22Rv1 (cell line): ENCODE measurements around the gene MID2.

Experiments
- ZFX ChIP-seq: fragments of 450-650 bp; IDR thresholded peaks from 2 replicates; pipeline ENCODE4 v1.6.1; 2017; ENCODE audit warnings: antibody characterized with exemption, borderline replicate concordance
- TF ChIP-seq, protein P1 (sequence below): fragments of 450-650 bp; IDR thresholded peaks from 2 replicates; pipeline ENCODE4 v1.5.1; 2017; ENCODE audit warnings: mild to moderate bottlenecking

DNA sequence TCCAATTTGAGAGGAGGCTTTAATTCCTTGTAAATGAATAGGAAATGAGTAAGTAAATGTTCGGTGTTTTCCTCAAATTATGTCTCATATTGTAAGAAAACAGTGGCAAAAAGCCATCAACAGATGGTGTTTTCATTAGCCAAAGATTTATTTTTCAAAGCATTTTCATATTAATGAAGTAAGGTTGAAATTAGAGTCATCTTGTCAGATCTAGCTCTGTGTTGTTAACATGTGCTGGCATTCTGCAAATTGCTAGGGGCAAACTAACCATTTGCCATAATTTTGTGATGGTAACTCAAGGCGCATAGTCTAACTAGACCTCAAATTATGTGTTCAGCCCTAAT is 24.7 kb downstream of the MID2 start:
- TF ChIP-seq, protein P1, sequence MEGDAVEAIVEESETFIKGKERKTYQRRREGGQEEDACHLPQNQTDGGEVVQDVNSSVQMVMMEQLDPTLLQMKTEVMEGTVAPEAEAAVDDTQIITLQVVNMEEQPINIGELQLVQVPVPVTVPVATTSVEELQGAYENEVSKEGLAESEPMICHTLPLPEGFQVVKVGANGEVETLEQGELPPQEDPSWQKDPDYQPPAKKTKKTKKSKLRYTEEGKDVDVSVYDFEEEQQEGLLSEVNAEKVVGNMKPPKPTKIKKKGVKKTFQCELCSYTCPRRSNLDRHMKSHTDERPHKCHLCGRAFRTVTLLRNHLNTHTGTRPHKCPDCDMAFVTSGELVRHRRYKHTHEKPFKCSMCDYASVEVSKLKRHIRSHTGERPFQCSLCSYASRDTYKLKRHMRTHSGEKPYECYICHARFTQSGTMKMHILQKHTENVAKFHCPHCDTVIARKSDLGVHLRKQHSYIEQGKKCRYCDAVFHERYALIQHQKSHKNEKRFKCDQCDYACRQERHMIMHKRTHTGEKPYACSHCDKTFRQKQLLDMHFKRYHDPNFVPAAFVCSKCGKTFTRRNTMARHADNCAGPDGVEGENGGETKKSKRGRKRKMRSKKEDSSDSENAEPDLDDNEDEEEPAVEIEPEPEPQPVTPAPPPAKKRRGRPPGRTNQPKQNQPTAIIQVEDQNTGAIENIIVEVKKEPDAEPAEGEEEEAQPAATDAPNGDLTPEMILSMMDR, result no peak
- no peak for TF ChIP-seq ZFX
